SK-N-SH treated with all-trans-retinoic acid at 6 μM for 48 hours (cell line): ENCODE data around the gene PLCB1.

ENCODE experiments used
- ARNTL ChIP-seq: fragments of 450-650 bp; formaldehyde crosslinking; IDR thresholded peaks from 2 replicates; pipeline ENCODE4 v1.5.0; 2020; ENCODE audit warnings: low read depth, mild to moderate bottlenecking, moderate library complexity, borderline replicate concordance
- BACH2 ChIP-seq: fragments of 250-450 bp; sonication (Bioruptor Pico); IDR thresholded peaks from 2 replicates; pipeline ENCODE4 v1.9.0; 2021; ENCODE audit warnings: mild to moderate bottlenecking, borderline replicate concordance
- CSDC2 ChIP-seq: fragments of 250-450 bp; sonication (Bioruptor Pico); IDR thresholded peaks from 2 replicates; pipeline ENCODE4 v1.5.0; 2020; ENCODE audit warnings: mild to moderate bottlenecking, moderate library complexity
- CSRNP3 ChIP-seq: fragments of 250-450 bp; sonication (Bioruptor Pico); IDR thresholded peaks from 2 replicates; pipeline ENCODE4 v1.5.1; 2021; ENCODE audit warnings: mild to moderate bottlenecking, moderate library complexity
- GLIS3 ChIP-seq: fragments of 250-450 bp; sonication (Bioruptor Pico); IDR thresholded peaks from 2 replicates; pipeline ENCODE4 v1.5.0; 2020; ENCODE audit warnings: mild to moderate bottlenecking, moderate library complexity
- POU6F1 ChIP-seq: fragments of 250-450 bp; sonication (Bioruptor Pico); IDR thresholded peaks from 2 replicates; pipeline ENCODE4 v1.8.0; 2021; ENCODE audit warnings: low read depth, mild to moderate bottlenecking, moderate library complexity, borderline replicate concordance
- RARB ChIP-seq: fragments of 250-450 bp; sonication (Bioruptor Pico); IDR thresholded peaks from 2 replicates; pipeline ENCODE4 v1.8.0; 2021; ENCODE audit warnings: mild to moderate bottlenecking, moderate library complexity
- TOX ChIP-seq: fragments of 250-450 bp; sonication (Bioruptor Pico); IDR thresholded peaks from 2 replicates; pipeline ENCODE4 v1.8.0; 2021; ENCODE audit warnings: mild to moderate bottlenecking, moderate library complexity, borderline replicate concordance
- ZC3H10 ChIP-seq: fragments of 250-450 bp; sonication (Bioruptor Pico); IDR thresholded peaks from 2 replicates; pipeline ENCODE4 v1.5.1; 2021; ENCODE audit warnings: mild to moderate bottlenecking, moderate library complexity
- ZFP3 ChIP-seq: fragments of 250-450 bp; sonication (Bioruptor Pico); IDR thresholded peaks from 2 replicates; pipeline ENCODE4 v1.5.0; 2020; ENCODE audit warnings: mild to moderate bottlenecking, moderate library complexity
- ZFP30 ChIP-seq: fragments of 450-650 bp; formaldehyde crosslinking; IDR thresholded peaks from 2 replicates; pipeline ENCODE4 v1.5.0; 2022; ENCODE audit warnings: mild to moderate bottlenecking, moderate library complexity
- ZNF565 ChIP-seq: fragments of 450-650 bp; formaldehyde crosslinking; conservative IDR thresholded peaks from 2 replicates; pipeline ENCODE4 v1.5.0; 2020; ENCODE audit warnings: low read depth, mild to moderate bottlenecking, moderate library complexity
- ZNF70 ChIP-seq: fragments of 450-650 bp; formaldehyde crosslinking; IDR thresholded peaks from 2 replicates; pipeline ENCODE4 v1.5.0; 2020; ENCODE audit warnings: mild to moderate bottlenecking, moderate library complexity

GRCh38 chr20:8118760-8119159 lies 13.3 kb upstream of the PLCB1 start:
- no peak for TF ChIP-seq ZFP3 (CRISPR knock-in tag)
- no peak for TF ChIP-seq CSRNP3
- no peak for TF ChIP-seq ZNF70 (CRISPR knock-in tag)
- no peak for TF ChIP-seq ZC3H10 (CRISPR knock-in tag)
- no peak for TF ChIP-seq ARNTL (CRISPR knock-in tag)
- TF ChIP-seq GLIS3 (CRISPR knock-in tag) = no peak
- TF ChIP-seq CSDC2 (CRISPR knock-in tag) = no peak
- no peak for TF ChIP-seq RARB (CRISPR knock-in tag)
- no peak for TF ChIP-seq ZFP30 (CRISPR knock-in tag)
- TF ChIP-seq ZNF565 (CRISPR knock-in tag) = no peak
- TF ChIP-seq BACH2 (CRISPR knock-in tag) = no peak
- TF ChIP-seq POU6F1 (CRISPR knock-in tag) = no peak
- no peak for TF ChIP-seq TOX
